HG02943 (cell line): Measurements from ENCODE around the gene HSBP1.

Experiments
- ATAC-seq: cut with Tn5 transposase; IDR thresholded peaks from one replicate; pipeline ENCODE4 v1.9.1; 2021; ENCODE audit warnings: mild to moderate bottlenecking, low read depth, moderate library complexity; ENCODE audit not compliant: unreplicated experiment

HSBP1 gene

GRCh38 chr16:83802554-83803205 lies 5.1 kb upstream of the HSBP1 start:
- no peak for ATAC-seq

- no peak for ATAC-seq
Measured at GRCh38 chr16:83803811-83804210, 4.0 kb upstream of the HSBP1 start.

- ATAC-seq, result no peak
Measured at GRCh38 chr16:83804366-83804765, 3.4 kb upstream of the HSBP1 start.

- no peak for ATAC-seq
Measured at GRCh38 chr16:83806036-83806435, 1.7 kb upstream of the HSBP1 start.

GRCh38 chr16:83806731-83807130 lies 1.0 kb upstream of the HSBP1 start:
- no peak for ATAC-seq

- peak; percentile 4 for ATAC-seq
Measured at GRCh38 chr16:83807327-83807709, 460 bp upstream of the HSBP1 start.

- ATAC-seq, result no peak
Measured at GRCh38 chr16:83808573-83809014, 816 bp downstream of the HSBP1 start.

- no peak for ATAC-seq
Measured at GRCh38 chr16:83809092-83809491, 1.3 kb downstream of the HSBP1 start.

GRCh38 chr16:83810901-83811300 lies 3.1 kb downstream of the HSBP1 start:
- ATAC-seq, result no peak

- no peak for ATAC-seq
Measured at GRCh38 chr16:83813823-83814658, 6.3 kb downstream of the HSBP1 start.

- ATAC-seq, result no peak
Measured at GRCh38 chr16:83814659-83814985, 6.8 kb downstream of the HSBP1 start.

- no peak for ATAC-seq
Measured at GRCh38 chr16:83817022-83817421, 9.2 kb downstream of the HSBP1 start.

- ATAC-seq, result no peak
Measured at GRCh38 chr16:83818276-83818675, 10.5 kb downstream of the HSBP1 start.

GRCh38 chr16:83819361-83819760 lies 11.6 kb downstream of the HSBP1 start:
- ATAC-seq, result no peak

- no peak for ATAC-seq
Measured at GRCh38 chr16:83826146-83826913, 18.6 kb downstream of the HSBP1 start.

GRCh38 chr16:83830091-83830768 lies 22.5 kb downstream of the HSBP1 start:
- ATAC-seq, result no peak

GRCh38 chr16:83830769-83831455 lies 23.1 kb downstream of the HSBP1 start:
- ATAC-seq, result no peak

- ATAC-seq, result no peak
Measured at GRCh38 chr16:83831456-83831987, 23.7 kb downstream of the HSBP1 start.

GRCh38 chr16:83833921-83834320 lies 26.1 kb downstream of the HSBP1 start:
- no peak for ATAC-seq
